CD14-positive monocyte (primary cell): ENCODE data around the gene KANK2. TPM values are rescaled to one million over a fixed set of nuclear protein-coding genes. Genes with fewer than 3 reads are reported as not detected.

Source experiments
- DNase-seq, 3 donors: peaks; one replicate each; pipeline ENCODE4 v3.0.0-alpha.2; 2011 to 2022
- H2AFZ ChIP-seq: 2 replicates; pipeline ENCODE4 v1.6.0; 2012; ENCODE audit warnings: mild to moderate bottlenecking, low read depth, low read length, inconsistent platforms; ENCODE audit not compliant: insufficient read depth, poor library complexity, severe bottlenecking
- H3K27ac ChIP-seq, 2 donors: 1 replicate in 1 of 2; 2 replicates in 1 of 2; pipeline ENCODE4 v1.5.1; 2012 to 2013; ENCODE audit warnings: low read length in 2 of 2, control low read depth in 1 of 2, inconsistent platforms in 1 of 2, low read depth in 1 of 2, mild to moderate bottlenecking in 1 of 2
- H3K27me3 ChIP-seq, 2 donors: one replicate each; pipeline versions ENCODE4 v1.6.0 to v1.6.1; 2011 to 2013; ENCODE audit warnings: low read length in 2 of 2; ENCODE audit not compliant: control insufficient read depth in 2 of 2, insufficient read depth in 2 of 2
- H3K36me3 ChIP-seq, 2 donors: replicated peaks in 1 of 2; 1 replicate in 1 of 2; 2 replicates in 1 of 2; pipeline versions ENCODE4 v1.5.1 to v1.6.1; 2012 to 2013; ENCODE audit warnings: low read length in 2 of 2, control low read depth in 1 of 2, inconsistent platforms in 1 of 2, mild to moderate bottlenecking in 1 of 2; ENCODE audit not compliant: insufficient read depth in 2 of 2, control insufficient read depth in 1 of 2
- H3K4me1 ChIP-seq, 2 donors: 1 replicate in 1 of 2; 2 replicates in 1 of 2; pipeline versions ENCODE4 v1.5.1 to v1.6.1; 2012 to 2013; ENCODE audit warnings: low read length in 2 of 2, control low read depth in 1 of 2, inconsistent platforms in 1 of 2, mild to moderate bottlenecking in 1 of 2, moderate library complexity in 1 of 2; ENCODE audit not compliant: insufficient read depth in 2 of 2, control insufficient read depth in 1 of 2
- H3K4me2 ChIP-seq: replicated peaks from 2 replicates; pipeline ENCODE3; 2012; ENCODE audit warnings: low read length, moderate library complexity, mild to moderate bottlenecking; ENCODE audit not compliant: poor library complexity, severe bottlenecking; ENCODE audit errors: extremely low read depth
- H3K4me3 ChIP-seq, 3 experiments: fragments of 200-600 bp in 1 of 3; sonication (generic) in 1 of 3; replicated peaks in 1 of 3; 1 replicate in 2 of 3; 2 replicates in 1 of 3; pipeline ENCODE4 v1.5.1; 2011 to 2013; ENCODE audit warnings: low read length in 3 of 3, mild to moderate bottlenecking in 3 of 3, control low read depth in 2 of 3, low read depth in 2 of 3, inconsistent platforms in 1 of 3, moderate library complexity in 1 of 3
- H3K79me2 ChIP-seq: 2 replicates; pipeline ENCODE4 v1.6.0; 2012; ENCODE audit warnings: mild to moderate bottlenecking, control low read depth, inconsistent platforms, low read length, moderate library complexity; ENCODE audit not compliant: insufficient read depth
- H3K9ac ChIP-seq: 2 replicates; pipeline ENCODE4 v1.6.0; 2017; ENCODE audit warnings: low read length, mild to moderate bottlenecking; ENCODE audit not compliant: insufficient read depth, poor library complexity, severe bottlenecking
- H3K9me3 ChIP-seq, 2 donors: replicated peaks in 1 of 2; 1 replicate in 1 of 2; 2 replicates in 1 of 2; pipeline versions ENCODE4 v1.5.1 to v1.6.1; 2012 to 2013; ENCODE audit warnings: low read length in 2 of 2, control low read depth in 1 of 2; ENCODE audit not compliant: control insufficient read depth in 1 of 2, insufficient read depth in 1 of 2
- H4K20me1 ChIP-seq: 2 replicates; pipeline ENCODE4 v1.6.0; 2012; ENCODE audit warnings: mild to moderate bottlenecking, low read length, control low read depth, moderate library complexity; ENCODE audit not compliant: insufficient read depth
- H3K27ac Mint-ChIP-seq, 7 donors: one replicate each; pipeline ENCODE4 v1.8.0; 2020; ENCODE audit warnings: mild to moderate bottlenecking in 7 of 7, mixed read lengths in 7 of 7, moderate library complexity in 6 of 7, inconsistent platforms in 2 of 7
- H3K27me3 Mint-ChIP-seq, 3 donors: one replicate each; pipeline ENCODE4 v1.8.0; 2021 to 2022; ENCODE audit warnings: low read depth in 3 of 3, mild to moderate bottlenecking in 3 of 3, mixed read lengths in 3 of 3, moderate library complexity in 3 of 3, inconsistent platforms in 1 of 3
- H3K36me3 Mint-ChIP-seq, 2 donors: one replicate each; pipeline ENCODE4 v1.8.0; 2020; ENCODE audit warnings: mixed read lengths in 2 of 2, inconsistent platforms in 1 of 2, mild to moderate bottlenecking in 1 of 2
- H3K4me1 Mint-ChIP-seq: one replicate; pipeline ENCODE4 v1.8.0; 2020; ENCODE audit warnings: mild to moderate bottlenecking, mixed read lengths
- H3K4me3 Mint-ChIP-seq, 2 donors: one replicate each; pipeline ENCODE4 v1.8.0; 2020; ENCODE audit warnings: mild to moderate bottlenecking in 2 of 2, mixed read lengths in 2 of 2, moderate library complexity in 1 of 2
- H3K9me3 Mint-ChIP-seq, 7 donors: one replicate each; pipeline ENCODE4 v1.8.0; 2020 to 2022; ENCODE audit warnings: mixed read lengths in 7 of 7, mild to moderate bottlenecking in 6 of 7, moderate library complexity in 6 of 7, inconsistent platforms in 2 of 7
- CTCF ChIP-seq: fragments of 200-600 bp; IDR thresholded peaks from one replicate; pipeline ENCODE4 v1.8.0; 2022; ENCODE audit warnings: antibody characterized with exemption, mild to moderate bottlenecking
- WGBS: methylation state at CpG from one replicate; pipeline ENCODE4 v1.1.5; 2013; ENCODE audit warnings: missing lambda C conversion rate; ENCODE audit not compliant: insufficient coverage; 5-methylcytosine and 5-hydroxymethylcytosine counted together
- intact Hi-C, 2 donors: fragments of 100-400 bp; cut with micrococcal nuclease; formaldehyde crosslinking; loops; one replicate each; pipeline versions ENCODE4 v1.15.0 to v1.15.1; 2023
- polyA plus RNA-seq, 3 donors: library from polyadenylated mRNA; depleted of rRNA in 1 of 3; unstranded in 2 of 3; stranded (reverse) in 1 of 3; fragments of 300-500 nt in 2 of 3; fragments of >200 nt in 1 of 3; fragmentation: Illumina TruSeq in 2 of 3; gene quantifications; 1 replicate in 2 of 3; 2 replicates in 1 of 3; pipeline ENCODE4 v1.2.3, GENCODE V29; 2012 to 2021

The KANK2 gene
- polyA plus RNA-seq, 3 donors, result 0.40 to 1.3 (median 0.64) TPM

GRCh38 chr19:11225815-11226214 is 28.5 kb upstream of the KANK2 start:
- no peak overlapping the region for H3K4me3 ChIP-seq
- Mint-ChIP-seq H3K36me3 (no peaks in the 10 kb centered on the region), H3K4me3 (no peak overlapping the region), H3K27ac (no peak overlapping the region), H3K4me1 (peaks cover 8% of the 10 kb centered on the region), H3K9me3 (peaks cover 8 to 17% (median 13%) of the 10 kb centered on the region in 7 donors), H3K27me3 (peaks cover 2 to 5% (median 3%) of the 10 kb centered on the region in 3 donors)
- H3K36me3 ChIP-seq, result no peaks in the 10 kb centered on the region
- H3K9me3 ChIP-seq, result peaks cover 9 to 10% of the 10 kb centered on the region in 2 donors
- WGBS, result no CpG with 5 or more reads among the region's 3 CpGs
- TF ChIP-seq CTCF, result no peak
- peaks cover 4 to 6% of the 10 kb centered on the region in 2 donors for H3K4me1 ChIP-seq
- H3K79me2 ChIP-seq, result no peaks in the 10 kb centered on the region
- no peak overlapping the region for H3K9ac ChIP-seq
- no peaks in the 10 kb centered on the region for H4K20me1 ChIP-seq
- no peak for DNase-seq
- intact Hi-C loops, result no loop called here
- H3K27me3 ChIP-seq, result no peaks in the 10 kb centered on the region
- H3K4me2 ChIP-seq, result no peak overlapping the region
- H3K27ac ChIP-seq, result no peak overlapping the region
- no peak overlapping the region for H2AFZ ChIP-seq

- no peak overlapping the region for H2AFZ ChIP-seq
- no peak overlapping the region for H3K9ac ChIP-seq
- peaks cover 9 to 10% of the 10 kb centered on the region in 2 donors for H3K9me3 ChIP-seq
- no peak overlapping the region for H3K4me3 ChIP-seq
- no peak overlapping the region for H3K4me3 Mint-ChIP-seq
- H3K36me3 ChIP-seq, result no peaks in the 10 kb centered on the region
- peaks cover 8% of the 10 kb centered on the region for H3K4me1 Mint-ChIP-seq
- intact Hi-C loops, result no loop called here
- DNase-seq, result no peak
- no peaks in the 10 kb centered on the region for H4K20me1 ChIP-seq
- H3K27me3 ChIP-seq, result no peaks in the 10 kb centered on the region
- peaks cover 13 to 19% (median 15%) of the 10 kb centered on the region in 7 donors for H3K9me3 Mint-ChIP-seq
- H3K27ac Mint-ChIP-seq, result no peak overlapping the region
- no peak for TF ChIP-seq CTCF
- no peak overlapping the region for H3K27ac ChIP-seq
- H3K27me3 Mint-ChIP-seq, result peaks cover 2 to 3% (median 3%) of the 10 kb centered on the region in 3 donors
- WGBS, result 100% methylated on average over 3 of the region's 5 CpGs
- no peak overlapping the region for H3K4me2 ChIP-seq
- no peaks in the 10 kb centered on the region for H3K36me3 Mint-ChIP-seq
- H3K4me1 ChIP-seq, result peaks cover 4 to 6% of the 10 kb centered on the region in 2 donors
- no peaks in the 10 kb centered on the region for H3K79me2 ChIP-seq
Observed at GRCh38 chr19:11225172-11225571, 27.8 kb upstream of the KANK2 start.
